ENCODE measurements around the gene STOM. TPM values are rescaled to one million over a fixed set of nuclear protein-coding genes. Genes with fewer than 3 reads are reported as not detected.

STOM gene
- total RNA-seq, 1 experiment from 2014 or later, result 72.4 TPM

GRCh38 chr9:121388140-121388905, 18.3 kb upstream of the STOM start:
- no peak overlapping the region for H3K27ac ChIP-seq (ENCODE audit: low read depth, low read length, poor library complexity, severe bottlenecking)
- TF ChIP-seq EZH2 (IDR thresholded peaks at IDR 0.05; ENCODE audit: borderline replicate concordance, low read depth, low read length, poor library complexity, severe bottlenecking) (no peak), CTCF (conservative IDR thresholded peaks at IDR 0.05; ENCODE audit: low read depth, low read length) (no peak)
- ChIA-PET POLR2A (ENCODE audit: low non-redundant PET) (interaction anchor here (0.7 kb wide), 1 partner anchor 471 kb away, joined by 3 read pairs; no protein-coding TSS in a partner anchor), CTCF (no interaction called here)
- DNase-seq (ENCODE audit: low spot score), result no peak
- no peaks in the 10 kb centered on the region for H3K36me3 ChIP-seq (ENCODE audit: insufficient read depth, low read length, poor library complexity, severe bottlenecking)
- no peaks in the 10 kb centered on the region for H3K9me3 ChIP-seq (ENCODE audit: low read depth, low read length, poor library complexity, severe bottlenecking)
- intact Hi-C loops (cut with micrococcal nuclease; ENCODE audit: unreplicated experiment), result no loop called here
- no peak overlapping the region for H3K4me3 ChIP-seq (ENCODE audit: low read depth, low read length, poor library complexity, severe bottlenecking)
- BruUV-seq (replicated peaks), result no TSS peak
- H3K4me1 ChIP-seq (ENCODE audit: insufficient read depth, low read length, poor library complexity, severe bottlenecking), result no peaks in the 10 kb centered on the region
- no peaks in the 10 kb centered on the region for H3K27me3 ChIP-seq (replicated peaks; ENCODE audit: insufficient read depth, low read depth, low read length, poor library complexity)

- Histone ChIP-seq H3K9me3 (ENCODE audit: low read depth, low read length, poor library complexity, severe bottlenecking) (no peaks in the 10 kb centered on the region), H3K4me3 (ENCODE audit: low read depth, low read length, poor library complexity, severe bottlenecking) (no peak overlapping the region), H3K27me3 (replicated peaks; ENCODE audit: insufficient read depth, low read depth, low read length, poor library complexity) (no peaks in the 10 kb centered on the region), H3K36me3 (ENCODE audit: insufficient read depth, low read length, poor library complexity, severe bottlenecking) (no peaks in the 10 kb centered on the region), H3K4me1 (ENCODE audit: insufficient read depth, low read length, poor library complexity, severe bottlenecking) (no peaks in the 10 kb centered on the region), H3K27ac (ENCODE audit: low read depth, low read length, poor library complexity, severe bottlenecking) (no peak overlapping the region)
- ChIA-PET CTCF (no interaction called here), POLR2A (ENCODE audit: low non-redundant PET) (no interaction called here)
- no peak for TF ChIP-seq CTCF (conservative IDR thresholded peaks at IDR 0.05; ENCODE audit: low read depth, low read length)
- TF ChIP-seq EZH2 (IDR thresholded peaks at IDR 0.05; ENCODE audit: borderline replicate concordance, low read depth, low read length, poor library complexity, severe bottlenecking), result no peak
- no peak for DNase-seq (ENCODE audit: low spot score)
- BruUV-seq (replicated peaks), result no TSS peak
- intact Hi-C loops (cut with micrococcal nuclease; ENCODE audit: unreplicated experiment), result no loop called here
Observed at GRCh38 chr9:121386442-121387175, 16.6 kb upstream of the STOM start.

GRCh38 chr9:121383715-121384114, 13.7 kb upstream of the STOM start:
- no peak for TF ChIP-seq EZH2 (IDR thresholded peaks at IDR 0.05; ENCODE audit: borderline replicate concordance, low read depth, low read length, poor library complexity, severe bottlenecking)
- no peak for TF ChIP-seq CTCF (conservative IDR thresholded peaks at IDR 0.05; ENCODE audit: low read depth, low read length)
- BruUV-seq (replicated peaks), result no TSS peak
- DNase-seq (ENCODE audit: low spot score), result no peak
- intact Hi-C loops (cut with micrococcal nuclease; ENCODE audit: unreplicated experiment), result no loop called here
- Histone ChIP-seq H3K9me3 (ENCODE audit: low read depth, low read length, poor library complexity, severe bottlenecking) (no peaks in the 10 kb centered on the region), H3K4me3 (ENCODE audit: low read depth, low read length, poor library complexity, severe bottlenecking) (no peak overlapping the region), H3K27ac (ENCODE audit: low read depth, low read length, poor library complexity, severe bottlenecking) (no peak overlapping the region), H3K36me3 (ENCODE audit: insufficient read depth, low read length, poor library complexity, severe bottlenecking) (no peaks in the 10 kb centered on the region), H3K4me1 (ENCODE audit: insufficient read depth, low read length, poor library complexity, severe bottlenecking) (no peaks in the 10 kb centered on the region), H3K27me3 (replicated peaks; ENCODE audit: insufficient read depth, low read depth, low read length, poor library complexity) (no peaks in the 10 kb centered on the region)
- ChIA-PET POLR2A (ENCODE audit: low non-redundant PET) (no interaction called here), CTCF (no interaction called here)

All from A673 (cell line).